Brain microvascular endothelial cell (primary cell): Measurements from ENCODE around the gene MYO10.
"Not testable (repeated sequence)": the region's sequence is repeated elsewhere in the genome, so short reads cannot be mapped to it uniquely, and the experiment has no call there.

ENCODE experiments used
- DNase-seq: peaks from one replicate; pipeline ENCODE4 v3.0.0-alpha.2; 2020
- H3K27ac ChIP-seq: fragments of 250-450 bp; sonication (Bioruptor Pico); 2 replicates; pipeline ENCODE4 v1.5.1; 2020; ENCODE audit warnings: mild to moderate bottlenecking, moderate library complexity
- H3K27me3 ChIP-seq: fragments of 250-450 bp; sonication (Bioruptor Pico); replicated peaks from 2 replicates; pipeline ENCODE4 v1.5.1; 2020; ENCODE audit warnings: mild to moderate bottlenecking
- H3K36me3 ChIP-seq: fragments of 250-450 bp; sonication (Bioruptor Pico); replicated peaks from 2 replicates; pipeline ENCODE4 v1.5.1; 2020; ENCODE audit warnings: mild to moderate bottlenecking
- H3K4me3 ChIP-seq: 2 replicates; pipeline ENCODE4 v1.5.1; 2011; ENCODE audit warnings: low read depth, mild to moderate bottlenecking, control low read depth, low read length, moderate library complexity
- in situ Hi-C: cut with HindIII; loops from 2 replicates; pipeline ENCODE4 v1.10.0; 2017; ENCODE audit warnings: low sequenced_read_pairs, low pct_ligation_motif_present
- TF ChIP-seq, protein P1 (sequence below): IDR thresholded peaks from 2 replicates; pipeline ENCODE4 v1.5.1; 2011; ENCODE audit warnings: low read depth, mild to moderate bottlenecking, moderate library complexity, low read length, control low read depth, inconsistent platforms; ENCODE audit errors: missing control alignments

Gene MYO10

DNA sequence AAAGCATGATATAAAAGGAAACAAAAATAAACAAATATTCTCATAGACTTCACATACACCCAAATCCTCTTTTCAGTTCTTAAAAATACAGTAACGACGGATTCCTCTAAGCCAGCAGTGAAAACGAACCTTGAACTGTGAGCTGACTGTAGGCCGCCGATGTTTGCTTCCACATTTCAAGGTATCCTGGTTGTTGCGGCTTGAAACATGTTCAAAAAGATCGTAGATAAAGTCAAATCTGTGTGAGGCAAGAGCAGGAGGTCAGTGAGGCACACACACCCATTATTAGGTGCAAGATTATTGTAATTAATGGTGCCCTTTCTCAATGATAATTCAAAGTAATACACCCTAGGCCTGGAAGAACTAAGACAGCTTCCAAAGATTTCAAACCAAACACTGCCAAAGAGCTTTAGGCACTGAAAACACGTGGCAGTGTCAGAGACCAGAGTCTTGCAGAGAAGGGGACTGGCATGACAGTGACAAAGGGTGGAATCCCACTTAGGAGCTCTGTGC, 178.0 kb downstream of the MYO10 start:
- H3K36me3 ChIP-seq, result peaks cover 67% of the 10 kb centered on the region
- no peak for DNase-seq
- TF ChIP-seq, protein P1, sequence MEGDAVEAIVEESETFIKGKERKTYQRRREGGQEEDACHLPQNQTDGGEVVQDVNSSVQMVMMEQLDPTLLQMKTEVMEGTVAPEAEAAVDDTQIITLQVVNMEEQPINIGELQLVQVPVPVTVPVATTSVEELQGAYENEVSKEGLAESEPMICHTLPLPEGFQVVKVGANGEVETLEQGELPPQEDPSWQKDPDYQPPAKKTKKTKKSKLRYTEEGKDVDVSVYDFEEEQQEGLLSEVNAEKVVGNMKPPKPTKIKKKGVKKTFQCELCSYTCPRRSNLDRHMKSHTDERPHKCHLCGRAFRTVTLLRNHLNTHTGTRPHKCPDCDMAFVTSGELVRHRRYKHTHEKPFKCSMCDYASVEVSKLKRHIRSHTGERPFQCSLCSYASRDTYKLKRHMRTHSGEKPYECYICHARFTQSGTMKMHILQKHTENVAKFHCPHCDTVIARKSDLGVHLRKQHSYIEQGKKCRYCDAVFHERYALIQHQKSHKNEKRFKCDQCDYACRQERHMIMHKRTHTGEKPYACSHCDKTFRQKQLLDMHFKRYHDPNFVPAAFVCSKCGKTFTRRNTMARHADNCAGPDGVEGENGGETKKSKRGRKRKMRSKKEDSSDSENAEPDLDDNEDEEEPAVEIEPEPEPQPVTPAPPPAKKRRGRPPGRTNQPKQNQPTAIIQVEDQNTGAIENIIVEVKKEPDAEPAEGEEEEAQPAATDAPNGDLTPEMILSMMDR, result no peak
- no peaks in the 10 kb centered on the region for H3K27me3 ChIP-seq
- in situ Hi-C loops, result no loop called here
- H3K4me3 ChIP-seq, result no peak overlapping the region
- no peak overlapping the region for H3K27ac ChIP-seq

DNA sequence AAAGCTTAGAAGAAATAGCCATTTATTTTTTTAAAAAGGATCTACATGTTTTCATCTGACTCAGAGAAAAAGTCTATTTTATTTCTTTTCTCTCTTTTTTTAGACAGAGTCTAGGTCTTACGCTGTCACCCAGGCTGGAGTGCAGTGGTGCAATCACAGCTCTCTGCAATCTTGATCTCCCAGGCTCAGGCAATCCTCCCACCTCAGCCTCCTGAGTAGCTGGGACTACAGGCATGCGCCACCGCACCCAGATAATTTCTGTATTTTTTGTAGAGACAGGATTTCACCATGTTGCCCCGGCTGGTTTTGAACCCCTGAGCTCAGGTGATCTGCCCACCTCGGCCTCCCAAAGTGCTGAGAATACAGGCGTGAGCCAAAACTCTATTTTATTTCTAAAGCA, 178.5 kb downstream of the MYO10 start:
- DNase-seq, H3K27ac ChIP-seq, H3K4me3 ChIP-seq, H3K27me3 ChIP-seq, in situ Hi-C loops: not testable (repeated sequence)
- H3K36me3 ChIP-seq, result peaks cover 67% of the 10 kb centered on the region

DNA sequence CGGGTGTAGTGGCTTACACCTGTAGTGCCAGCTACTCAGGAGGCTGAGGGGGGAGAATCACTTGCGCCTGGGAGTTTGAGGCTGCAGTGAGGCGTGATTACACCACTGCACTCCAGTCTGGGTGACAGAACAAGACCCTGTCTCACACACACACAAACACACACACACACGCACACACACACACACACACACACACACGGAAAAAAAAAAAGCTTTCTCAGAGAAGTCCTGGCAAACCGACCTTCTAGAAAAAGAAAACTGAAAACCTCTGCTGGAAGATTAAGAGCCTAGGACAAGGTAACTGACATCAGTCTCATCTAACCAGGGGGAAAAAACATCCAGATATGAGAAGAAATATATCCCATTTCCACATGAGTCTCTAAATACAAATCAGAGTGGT, 178.9 kb downstream of the MYO10 start:
- Histone ChIP-seq H3K4me3 (no peak overlapping the region), H3K27me3 (no peaks in the 10 kb centered on the region), H3K27ac (no peak overlapping the region), H3K36me3 (peaks cover 67% of the 10 kb centered on the region)
- TF ChIP-seq, protein P1, result no peak
- no peak for DNase-seq
- in situ Hi-C loops, result no loop called here

DNA sequence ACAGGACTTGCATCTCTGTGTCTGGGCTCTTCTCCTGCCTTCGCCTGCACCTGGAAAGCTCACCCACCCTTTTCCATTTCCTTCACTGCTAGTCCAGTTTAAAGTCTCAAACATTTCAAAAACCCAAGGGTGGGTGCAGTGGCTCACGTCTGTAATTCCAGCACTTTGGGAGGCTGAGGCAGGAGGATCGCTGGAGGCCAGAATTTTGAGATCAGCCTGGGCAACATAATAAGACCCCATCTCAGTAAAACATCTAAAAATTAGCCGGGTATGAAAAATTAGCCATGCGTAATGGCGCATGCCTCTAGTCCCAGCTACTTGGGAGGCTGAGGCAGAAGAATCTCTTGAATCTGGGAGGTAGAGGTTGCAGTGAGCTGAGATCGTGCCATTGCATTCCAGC, 179.4 kb downstream of the MYO10 start:
- H3K27me3 ChIP-seq, result no peaks in the 10 kb centered on the region
- in situ Hi-C loops, result no loop called here
- H3K36me3 ChIP-seq, result peaks cover 68% of the 10 kb centered on the region
- no peak overlapping the region for H3K4me3 ChIP-seq
- TF ChIP-seq, protein P1, result no peak
- H3K27ac ChIP-seq, result no peak overlapping the region
- DNase-seq, result no peak

DNA sequence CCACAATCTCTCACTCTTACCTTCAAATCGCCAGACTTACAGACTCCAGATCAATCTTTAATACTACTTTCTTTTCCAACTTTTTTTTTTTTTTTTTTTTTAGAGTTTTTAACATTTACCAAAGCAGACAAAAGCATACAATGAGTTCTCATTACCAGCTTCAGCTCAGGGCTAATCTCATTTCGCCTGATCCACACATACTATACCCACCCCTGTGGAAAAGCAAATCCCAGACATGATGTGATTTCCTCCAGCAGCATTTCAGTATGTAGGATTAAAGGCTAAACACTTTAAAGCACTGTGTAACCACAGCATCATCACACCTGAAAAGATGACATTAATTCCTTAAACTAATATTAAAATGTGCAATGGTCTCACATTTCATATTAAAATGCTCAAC, 180.4 kb downstream of the MYO10 start:
- TF ChIP-seq, protein P1, result no peak
- peaks cover 68% of the 10 kb centered on the region for H3K36me3 ChIP-seq
- DNase-seq, result no peak
- no peak overlapping the region for H3K27ac ChIP-seq
- no peak overlapping the region for H3K4me3 ChIP-seq
- H3K27me3 ChIP-seq, result no peaks in the 10 kb centered on the region
- in situ Hi-C loops, result no loop called here

DNA sequence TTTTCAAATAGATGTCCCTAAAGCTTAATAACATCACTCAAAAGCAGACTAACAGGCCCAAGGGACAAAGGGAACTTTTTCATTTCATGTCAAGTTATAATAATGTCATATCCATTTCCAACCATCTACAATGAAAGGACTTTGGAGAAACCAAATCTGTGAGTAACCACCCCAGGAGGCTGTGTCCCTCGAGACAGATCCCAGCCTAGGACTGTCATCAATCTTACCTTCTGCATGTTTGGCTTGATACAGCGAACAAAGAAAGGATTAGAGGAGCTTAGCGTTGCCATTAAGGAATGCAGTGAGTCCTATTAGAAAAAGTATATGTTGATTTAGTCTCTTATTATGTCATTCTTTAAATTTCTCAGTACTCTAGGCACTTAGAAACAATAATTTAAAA, 181.5 kb downstream of the MYO10 start:
- DNase-seq, result no peak
- Histone ChIP-seq H3K27ac (no peak overlapping the region), H3K4me3 (no peak overlapping the region), H3K36me3 (peaks cover 74% of the 10 kb centered on the region), H3K27me3 (no peaks in the 10 kb centered on the region)
- in situ Hi-C loops, result no loop called here
- TF ChIP-seq, protein P1, result no peak
